Measurements from ENCODE around the gene CDH11. TPM values are rescaled to one million over a fixed set of nuclear protein-coding genes. Genes with fewer than 3 reads are reported as not detected.

The CDH11 gene
- total and polyA plus RNA-seq, 2 of the 4 experiments (the other 2 are of a cell fraction) = 266 to 601 TPM

DNA sequence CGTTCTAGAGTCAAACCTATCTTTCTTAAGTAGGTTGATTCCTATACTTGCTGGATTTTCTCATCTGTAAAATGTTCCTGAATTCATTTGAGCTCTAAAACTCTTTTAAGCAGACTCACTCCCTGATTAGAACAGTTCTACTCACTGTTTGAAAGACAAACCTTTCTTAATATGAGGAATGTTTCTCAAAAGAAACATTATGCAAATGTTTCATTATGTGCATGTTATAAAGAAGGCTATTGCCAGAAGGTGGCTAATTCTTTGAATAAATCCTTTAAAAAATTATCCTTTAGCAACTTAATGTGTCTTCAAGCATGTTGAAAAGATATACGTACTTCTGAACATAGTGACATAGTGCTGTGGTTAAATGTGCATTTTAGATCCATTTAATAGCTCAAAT is 124.1 kb downstream of the CDH11 start:
- H2AK5ac ChIP-seq (ENCODE audit: low read depth, low read length) = no peak overlapping the region
- no peak for DNase-seq
- H3K4ac ChIP-seq (ENCODE audit: low read depth, low read length) = no peak overlapping the region
- peaks cover 9% of the 10 kb centered on the region for H4K20me1 ChIP-seq (ENCODE audit: insufficient read depth, low read length)
- no peak overlapping the region for H4K5ac ChIP-seq (ENCODE audit: low read depth, low read length)
- no peak for TF ChIP-seq RAD21 (IDR thresholded peaks at IDR 0.05; ENCODE audit: low read length)
- no peak for TF ChIP-seq MXI1 (IDR thresholded peaks at IDR 0.05; ENCODE audit: borderline replicate concordance, low read depth, low read length)
- TF ChIP-seq MAZ (IDR thresholded peaks at IDR 0.05; ENCODE audit: borderline replicate concordance, low read depth, low read length) = no peak
- no peak for TF ChIP-seq ELK1 (IDR thresholded peaks at IDR 0.05; ENCODE audit: borderline replicate concordance, low read depth, low read length)
- TF ChIP-seq CTCF (conservative IDR thresholded peaks at IDR 0.05; ENCODE audit: low read depth, low read length) = no peak
- TF ChIP-seq MAFK (IDR thresholded peaks at IDR 0.05; ENCODE audit: low read depth, low read length) = no peak
- no peak for TF ChIP-seq SMC3 (IDR thresholded peaks at IDR 0.05; ENCODE audit: low read depth, low read length)
- TF ChIP-seq, protein P1, sequence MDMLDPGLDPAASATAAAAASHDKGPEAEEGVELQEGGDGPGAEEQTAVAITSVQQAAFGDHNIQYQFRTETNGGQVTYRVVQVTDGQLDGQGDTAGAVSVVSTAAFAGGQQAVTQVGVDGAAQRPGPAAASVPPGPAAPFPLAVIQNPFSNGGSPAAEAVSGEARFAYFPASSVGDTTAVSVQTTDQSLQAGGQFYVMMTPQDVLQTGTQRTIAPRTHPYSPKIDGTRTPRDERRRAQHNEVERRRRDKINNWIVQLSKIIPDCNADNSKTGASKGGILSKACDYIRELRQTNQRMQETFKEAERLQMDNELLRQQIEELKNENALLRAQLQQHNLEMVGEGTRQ (IDR thresholded peaks at IDR 0.05; ENCODE audit: low read depth, low read length) = no peak
- TF ChIP-seq CHD1 (IDR thresholded peaks at IDR 0.05; ENCODE audit: low read depth, low read length) = no peak
- no peak for TF ChIP-seq RFX5 (IDR thresholded peaks at IDR 0.05; ENCODE audit: low read depth, low read length)
- no peak for TF ChIP-seq NFE2L2 (IDR thresholded peaks at IDR 0.05; ENCODE audit: low read depth, low read length)
- TF ChIP-seq CEBPB (IDR thresholded peaks at IDR 0.05; ENCODE audit: low read depth, low read length) = no peak
- TF ChIP-seq POLR2A (IDR thresholded peaks at IDR 0.05; ENCODE audit: low read depth, low read length) = no peak
- TF ChIP-seq BHLHE40 (IDR thresholded peaks at IDR 0.05; ENCODE audit: low read depth, low read length) = no peak
- no peak overlapping the region for H3K14ac ChIP-seq (replicated peaks; ENCODE audit: low read depth, low read length)
- no peak overlapping the region for H3K56ac ChIP-seq (ENCODE audit: extremely low read depth, insufficient read depth, low read length)
- H2AFZ ChIP-seq (replicated peaks; ENCODE audit: low read length, poor library complexity) = no peak overlapping the region
- H3K9ac ChIP-seq (ENCODE audit: low read depth, low read length) = no peak overlapping the region
- no peak overlapping the region for H3K18ac ChIP-seq (ENCODE audit: low read depth, low read length)
- in situ Hi-C loops (cut with MboI; ENCODE audit: low sequenced_read_pairs) = no loop called here
- H2BK5ac ChIP-seq (ENCODE audit: low read depth, low read length, poor library complexity, severe bottlenecking) = no peak overlapping the region
- POLR2A ChIA-PET (ENCODE audit: unreplicated experiment) = no interaction called here
- H2BK15ac ChIP-seq (ENCODE audit: low read depth, low read length) = no peak overlapping the region
- ATAC-seq (ENCODE audit: low read depth) = no peak
- H3K27ac ChIP-seq (ENCODE audit: insufficient read depth, low read length) = no peak overlapping the region
- no peaks in the 10 kb centered on the region for H3K9me3 ChIP-seq (ENCODE audit: control insufficient read depth, insufficient read depth, low read length)
- no peak overlapping the region for H2AK9ac ChIP-seq (replicated peaks; ENCODE audit: low read depth, low read length, poor library complexity)
- H2BK120ac ChIP-seq (ENCODE audit: low read depth, low read length) = no peak overlapping the region
- intact Hi-C loops (cut with micrococcal nuclease) = no loop called here
- dilution Hi-C loops (cut with HindIII; ENCODE audit: low sequenced_read_pairs, unreplicated experiment) = no loop called here
- WGBS, 2 experiments (ENCODE audit: extremely low coverage in 2 of 2, insufficient read length in 1 of 2) = no CpG with 5 or more reads among the region's 2 CpGs
- peaks cover 43% of the 10 kb centered on the region for H3K36me3 ChIP-seq (ENCODE audit: control insufficient read depth, insufficient read depth, low read length)
- no peaks in the 10 kb centered on the region for H3K27me3 ChIP-seq (ENCODE audit: control insufficient read depth, insufficient read depth, low read length)
- H4K91ac ChIP-seq (ENCODE audit: insufficient read depth, low read depth, low read length) = no peak overlapping the region
- peaks cover 9% of the 10 kb centered on the region for H3K9me1 ChIP-seq (ENCODE audit: insufficient read depth, low read length)
- H3K79me1 ChIP-seq (ENCODE audit: low read depth in 1 of 2, low read length in 2 of 2) = peaks cover 38 to 39% of the 10 kb centered on the region in 2 experiments
- no peak overlapping the region for H3K4me3 ChIP-seq (ENCODE audit: insufficient read depth, low read depth, low read length)
- BruUV-seq (replicated peaks) = no TSS peak
- H4K8ac ChIP-seq (ENCODE audit: low read depth in 2 of 2, low read length in 2 of 2) = no peak overlapping the region
- no peak overlapping the region for H3K4me2 ChIP-seq (ENCODE audit: low read depth, low read length)
- no peak overlapping the region for H3K23ac ChIP-seq (ENCODE audit: low read depth, low read length)
- no peaks in the 10 kb centered on the region; the same call in 1 of the 2 replicates for H3K4me1 ChIP-seq (ENCODE audit: control insufficient read depth, insufficient read depth, low read length)
- CTCF ChIA-PET = no interaction called here
- no peak overlapping the region for H2BK20ac ChIP-seq (ENCODE audit: low read depth, low read length)
